Mesodermal cell (in vitro differentiated cells): ENCODE measurements around the gene PTK7.

Experiments
- H3K27ac ChIP-seq: 2 replicates; pipeline ENCODE4 v1.7.0; 2013; ENCODE audit warnings: mild to moderate bottlenecking, low read depth, low read length, moderate library complexity; ENCODE audit not compliant: severe bottlenecking
- H3K36me3 ChIP-seq: 2 replicates; pipeline ENCODE4 v1.7.1; 2013; ENCODE audit warnings: mild to moderate bottlenecking, low read length, moderate library complexity; ENCODE audit not compliant: control insufficient read depth, insufficient read depth
- H3K4me1 ChIP-seq: one replicate; pipeline ENCODE4 v1.7.1; 2013; ENCODE audit warnings: mild to moderate bottlenecking, low read length; ENCODE audit not compliant: insufficient read depth, control insufficient read depth, poor library complexity, severe bottlenecking
- H3K4me3 ChIP-seq: 2 replicates; pipeline ENCODE4 v1.7.0; 2013; ENCODE audit warnings: low read length, control low read depth, mild to moderate bottlenecking; ENCODE audit not compliant: insufficient read depth, poor library complexity, severe bottlenecking; ENCODE audit errors: extremely low read depth
- H3K9me3 ChIP-seq: 2 replicates; pipeline ENCODE4 v1.7.1; 2013; ENCODE audit warnings: mild to moderate bottlenecking, low read length, moderate library complexity; ENCODE audit not compliant: control insufficient read depth
- WGBS, 2 experiments: methylation state at CpG; one replicate each; pipeline ENCODE4 v1.1.5; 2013; ENCODE audit warnings: missing lambda C conversion rate in 2 of 2; ENCODE audit not compliant: insufficient coverage in 2 of 2; 5-methylcytosine and 5-hydroxymethylcytosine counted together

PTK7 gene

DNA sequence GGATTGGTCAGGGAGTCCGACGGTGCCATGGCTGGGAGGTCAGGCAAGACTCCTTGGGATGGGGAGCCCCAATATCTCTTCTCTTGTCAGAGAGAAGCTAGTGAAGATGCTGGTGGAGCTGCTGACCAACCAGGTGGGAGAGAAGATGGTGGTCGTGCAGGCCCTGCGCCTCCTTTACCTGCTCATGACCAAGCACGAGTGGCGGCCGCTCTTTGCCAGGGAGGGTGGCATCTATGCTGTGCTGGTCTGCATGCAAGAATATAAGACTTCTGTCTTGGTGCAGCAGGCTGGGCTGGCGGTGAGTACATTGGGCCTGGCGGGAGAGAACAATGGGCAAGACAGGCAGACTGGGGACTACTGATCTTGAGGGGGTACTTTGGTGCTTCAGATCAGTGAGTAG lies 116.8 kb downstream of the PTK7 start:
- Histone ChIP-seq H3K36me3 (peaks cover 55% of the 10 kb centered on the region), H3K4me3 (no peak overlapping the region), H3K4me1 (no peaks in the 10 kb centered on the region), H3K9me3 (no peaks in the 10 kb centered on the region), H3K27ac (no peak overlapping the region)
- 96 to 97% methylated on average over 9 of the region's 9 CpGs for WGBS, 2 experiments

DNA sequence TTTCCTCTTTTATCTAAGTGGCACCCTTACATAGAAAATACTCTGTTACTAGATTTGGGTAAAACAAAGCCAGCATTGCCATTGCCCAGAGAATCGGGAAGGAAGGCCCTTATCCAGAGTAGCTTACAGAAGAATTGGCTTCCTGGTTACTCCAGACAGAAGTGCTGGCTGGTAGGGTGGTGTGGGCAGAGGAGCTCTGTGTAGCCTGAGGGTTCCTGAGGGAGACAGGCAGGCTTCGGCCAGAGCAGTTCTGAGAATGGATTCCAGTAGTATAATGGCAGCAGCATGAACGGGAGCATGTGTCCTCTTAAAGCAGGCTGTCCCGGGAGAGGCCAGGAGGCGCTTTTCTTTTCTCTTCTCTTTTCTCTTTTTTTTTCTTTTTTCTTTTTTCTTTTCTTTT lies 117.8 kb downstream of the PTK7 start:
- Histone ChIP-seq H3K27ac (no peak overlapping the region), H3K4me3 (no peak overlapping the region), H3K4me1 (no peaks in the 10 kb centered on the region), H3K9me3 (no peaks in the 10 kb centered on the region), H3K36me3 (peaks cover 52% of the 10 kb centered on the region)
- 83 to 85% methylated on average over 3 to 4 of the region's 5 CpGs for WGBS, 2 experiments

DNA sequence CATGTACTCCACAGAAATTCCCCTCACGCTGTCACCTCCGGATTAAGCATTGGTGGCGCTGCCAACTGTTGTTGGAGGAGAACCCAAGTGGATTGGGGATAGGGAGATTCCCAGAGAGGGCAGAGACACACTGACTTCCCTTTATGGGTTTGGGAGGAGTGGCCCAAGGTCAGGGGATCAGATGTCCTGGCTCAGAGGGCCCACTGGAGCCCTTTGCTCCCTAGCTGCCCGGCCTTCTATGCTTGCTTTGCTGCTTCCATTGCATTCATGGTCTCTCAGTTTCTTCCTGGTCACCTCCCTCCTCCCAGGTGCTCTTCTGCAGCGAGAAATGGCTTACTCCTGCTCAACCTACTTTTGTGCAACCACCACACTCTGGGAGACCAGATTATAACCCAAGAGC lies 120.2 kb downstream of the PTK7 start:
- Histone ChIP-seq H3K4me1 (no peaks in the 10 kb centered on the region), H3K9me3 (no peaks in the 10 kb centered on the region), H3K4me3 (no peak overlapping the region), H3K36me3 (peaks cover 44% of the 10 kb centered on the region), H3K27ac (no peak overlapping the region)
- 81 to 89% methylated on average over 2 to 5 of the region's 5 CpGs for WGBS, 2 experiments

DNA sequence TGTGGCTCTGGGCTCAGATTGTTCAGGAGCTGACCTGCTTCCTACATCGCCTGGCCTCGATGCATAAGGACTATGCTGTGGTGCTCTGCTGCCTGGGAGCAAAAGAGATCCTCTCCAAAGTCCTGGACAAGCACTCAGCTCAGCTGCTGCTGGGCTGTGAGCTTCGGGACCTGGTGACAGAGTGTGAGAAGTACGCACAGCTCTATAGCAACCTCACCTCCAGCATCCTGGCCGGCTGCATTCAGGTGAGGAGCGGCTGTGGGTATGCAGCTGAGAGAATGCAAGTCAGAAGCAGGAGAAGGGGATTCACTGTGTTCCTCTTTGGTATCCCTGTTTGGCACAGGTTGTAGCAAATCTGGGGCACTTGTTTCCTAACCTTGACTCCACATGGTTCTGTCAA lies 123.8 kb downstream of the PTK7 start:
- Histone ChIP-seq H3K9me3 (no peaks in the 10 kb centered on the region), H3K36me3 (peaks cover 32% of the 10 kb centered on the region), H3K4me1 (no peaks in the 10 kb centered on the region), H3K27ac (no peak overlapping the region), H3K4me3 (no peak overlapping the region)
- WGBS, 2 experiments, result 94 to 100% methylated on average over 4 to 5 of the region's 6 CpGs

DNA sequence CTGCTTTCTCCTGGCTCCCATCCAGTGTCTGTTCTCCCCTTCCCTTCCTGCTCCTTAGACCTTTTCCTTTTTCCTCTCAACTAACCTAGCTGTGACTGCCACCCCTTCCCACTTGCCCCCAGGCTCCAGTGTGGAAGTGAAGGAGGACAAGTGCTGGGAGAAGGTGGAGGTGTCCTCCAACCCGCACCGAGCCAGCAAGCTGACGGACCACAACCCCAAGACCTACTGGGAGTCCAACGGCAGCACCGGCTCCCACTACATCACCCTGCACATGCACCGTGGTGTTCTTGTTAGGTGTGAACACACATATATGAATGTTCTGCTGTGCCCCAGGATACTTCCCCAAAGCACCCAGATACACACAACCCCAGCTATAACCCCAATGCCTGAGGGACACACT lies 124.4 kb downstream of the PTK7 start:
- H3K27ac ChIP-seq, result no peak overlapping the region
- peaks cover 27% of the 10 kb centered on the region for H3K36me3 ChIP-seq
- no peak overlapping the region for H3K4me3 ChIP-seq
- no peaks in the 10 kb centered on the region for H3K4me1 ChIP-seq
- 92% methylated on average over 5 of the region's 6 CpGs; no CpG with 5 or more reads in 1 of the 2 experiments for WGBS, 2 experiments
- H3K9me3 ChIP-seq, result no peaks in the 10 kb centered on the region

DNA sequence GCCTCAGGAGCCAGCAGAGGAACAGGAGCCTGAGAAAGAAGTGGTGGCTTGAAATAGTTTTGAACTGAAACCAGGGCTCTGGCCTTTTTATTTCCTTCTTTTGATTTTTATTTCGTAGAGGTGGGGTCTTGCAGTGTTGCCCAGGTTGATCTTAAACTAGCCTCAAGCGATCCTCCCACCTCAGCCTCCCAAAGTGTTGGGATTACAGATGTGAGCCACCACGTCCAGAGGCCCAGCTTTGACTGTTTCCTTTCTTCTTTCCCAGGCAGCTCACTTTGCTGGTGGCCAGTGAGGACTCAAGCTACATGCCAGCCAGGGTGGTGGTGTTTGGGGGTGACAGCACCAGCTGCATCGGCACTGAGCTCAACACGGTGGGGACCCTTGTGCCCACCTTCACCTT lies 126.3 kb downstream of the PTK7 start:
- 77 to 96% methylated on average over 3 to 5 of the region's 5 CpGs for WGBS, 2 experiments
- Histone ChIP-seq H3K27ac (no peak overlapping the region), H3K9me3 (no peaks in the 10 kb centered on the region), H3K4me1 (no peaks in the 10 kb centered on the region), H3K4me3 (no peak overlapping the region), H3K36me3 (peaks cover 8% of the 10 kb centered on the region)

DNA sequence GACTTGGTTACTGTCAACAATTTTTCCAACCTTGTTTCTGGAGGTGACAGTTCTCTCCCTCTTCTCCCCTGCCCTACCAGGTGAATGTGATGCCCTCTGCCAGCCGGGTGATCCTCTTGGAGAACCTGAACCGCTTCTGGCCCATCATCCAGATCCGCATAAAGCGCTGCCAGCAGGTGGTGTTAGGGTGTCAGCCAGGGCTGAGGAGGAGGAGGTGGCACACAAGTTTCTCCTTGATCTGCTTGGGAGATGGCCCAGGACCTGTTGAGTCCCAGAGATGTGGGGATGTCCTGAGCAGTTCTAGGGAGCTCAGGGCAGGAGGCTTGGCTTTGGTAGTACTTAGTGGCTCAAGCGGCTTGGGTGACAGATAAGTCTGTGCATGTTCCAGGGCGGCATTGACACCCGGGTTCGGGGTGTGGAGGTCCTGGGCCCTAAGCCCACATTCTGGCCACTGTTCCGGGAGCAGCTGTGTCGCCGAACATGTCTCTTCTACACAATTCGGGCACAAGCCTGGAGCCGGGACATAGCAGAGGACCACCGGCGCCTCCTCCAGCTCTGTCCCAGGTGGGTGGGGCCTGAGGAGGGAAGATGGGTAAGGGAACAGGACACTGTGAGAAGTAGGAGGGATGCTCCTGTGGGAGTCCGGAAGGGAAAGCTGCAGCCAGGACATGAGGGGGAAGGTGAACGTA lies 127.1 kb downstream of the PTK7 start:
- no peak overlapping the region for H3K4me3 ChIP-seq
- H3K36me3 ChIP-seq, result peaks cover 5% of the 10 kb centered on the region
- H3K27ac ChIP-seq, result no peak overlapping the region
- WGBS, 2 experiments, result 90% methylated on average over 12 to 15 of the region's 17 CpGs
- H3K4me1 ChIP-seq, result no peaks in the 10 kb centered on the region
- H3K9me3 ChIP-seq, result no peaks in the 10 kb centered on the region

DNA sequence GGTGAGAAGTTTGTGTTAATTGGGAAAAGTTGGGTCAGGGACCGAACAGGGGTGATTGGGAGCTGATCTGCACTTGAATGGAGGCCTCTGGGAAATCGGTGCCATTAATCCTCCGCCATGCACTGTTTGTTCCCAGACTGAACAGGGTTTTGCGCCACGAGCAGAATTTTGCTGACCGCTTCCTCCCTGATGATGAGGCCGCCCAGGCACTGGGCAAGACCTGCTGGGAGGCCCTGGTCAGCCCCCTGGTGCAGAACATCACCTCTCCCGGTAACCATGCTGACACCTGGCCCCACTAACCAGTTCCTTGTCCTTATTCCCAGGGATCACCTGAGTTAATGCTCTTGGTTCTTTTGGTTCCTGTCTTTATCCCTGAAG lies 127.6 kb downstream of the PTK7 start:
- Histone ChIP-seq H3K9me3 (no peaks in the 10 kb centered on the region), H3K27ac (no peak overlapping the region), H3K4me1 (no peaks in the 10 kb centered on the region), H3K4me3 (no peak overlapping the region), H3K36me3 (no peaks in the 10 kb centered on the region)
- WGBS, 2 experiments, result 91 to 94% methylated on average over 8 of the region's 8 CpGs

DNA sequence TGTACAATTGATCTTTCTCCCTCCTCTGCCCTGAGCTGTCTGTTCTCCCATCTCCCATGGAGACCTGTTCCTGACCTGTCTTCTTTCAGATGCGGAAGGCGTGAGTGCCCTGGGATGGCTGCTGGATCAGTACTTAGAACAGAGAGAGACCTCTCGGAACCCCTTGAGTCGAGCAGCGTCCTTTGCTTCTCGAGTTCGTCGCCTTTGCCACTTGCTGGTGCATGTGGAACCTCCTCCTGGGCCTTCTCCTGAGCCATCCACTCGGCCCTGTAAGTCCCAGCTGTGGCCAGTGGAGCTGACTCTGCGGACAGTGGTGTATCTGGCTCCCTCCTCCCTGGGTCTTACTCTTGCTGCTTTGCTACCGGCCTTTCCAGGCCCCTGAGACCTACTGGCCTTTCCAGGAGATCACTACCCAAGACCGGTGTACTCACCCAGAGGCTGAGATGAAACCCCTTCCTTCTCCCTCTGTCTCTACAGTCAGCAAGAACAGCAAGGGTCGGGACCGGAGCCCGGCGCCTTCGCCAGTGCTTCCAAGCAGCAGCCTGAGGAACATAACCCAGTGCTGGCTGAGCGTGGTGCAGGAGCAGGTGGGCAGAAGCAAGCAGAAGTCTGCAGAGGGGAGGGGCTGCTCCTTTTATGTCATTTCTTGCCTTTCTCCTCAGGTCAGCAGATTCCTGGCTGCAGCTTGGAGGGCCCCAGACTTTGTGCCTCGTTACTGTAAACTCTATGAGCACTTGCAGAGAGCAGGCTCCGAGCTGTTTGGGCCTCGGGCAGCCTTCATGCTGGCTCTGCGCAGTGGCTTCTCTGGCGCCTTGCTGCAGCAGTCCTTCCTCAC lies 128.4 kb downstream of the PTK7 start:
- Histone ChIP-seq H3K27ac (no peak overlapping the region), H3K4me3 (no peak overlapping the region), H3K36me3 (no peaks in the 10 kb centered on the region), H3K4me1 (no peaks in the 10 kb centered on the region), H3K9me3 (no peaks in the 10 kb centered on the region)
- 91% methylated on average over 22 to 23 of the region's 23 CpGs for WGBS, 2 experiments

DNA sequence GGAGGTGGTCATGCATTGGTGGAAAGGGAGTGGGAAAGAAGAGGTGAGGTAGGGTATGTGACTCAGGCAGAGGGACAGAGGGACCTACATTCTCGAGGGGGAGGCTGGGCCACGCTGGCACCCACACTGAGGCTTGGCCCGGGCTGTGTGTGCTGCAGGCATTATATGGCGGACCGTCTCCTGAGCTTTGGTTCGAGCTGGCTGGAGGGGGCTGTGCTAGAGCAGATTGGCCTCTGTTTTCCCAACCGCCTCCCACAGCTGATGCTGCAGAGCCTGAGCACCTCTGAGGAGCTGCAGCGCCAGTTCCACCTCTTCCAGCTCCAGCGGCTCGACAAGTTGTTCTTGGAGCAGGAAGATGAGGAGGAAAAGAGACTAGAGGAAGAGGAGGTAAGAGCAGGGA lies 129.7 kb downstream of the PTK7 start:
- Histone ChIP-seq H3K4me1 (no peaks in the 10 kb centered on the region), H3K4me3 (no peak overlapping the region), H3K36me3 (no peaks in the 10 kb centered on the region), H3K9me3 (no peaks in the 10 kb centered on the region), H3K27ac (no peak overlapping the region)
- WGBS, 2 experiments, result 91 to 96% methylated on average over 10 of the region's 10 CpGs

DNA sequence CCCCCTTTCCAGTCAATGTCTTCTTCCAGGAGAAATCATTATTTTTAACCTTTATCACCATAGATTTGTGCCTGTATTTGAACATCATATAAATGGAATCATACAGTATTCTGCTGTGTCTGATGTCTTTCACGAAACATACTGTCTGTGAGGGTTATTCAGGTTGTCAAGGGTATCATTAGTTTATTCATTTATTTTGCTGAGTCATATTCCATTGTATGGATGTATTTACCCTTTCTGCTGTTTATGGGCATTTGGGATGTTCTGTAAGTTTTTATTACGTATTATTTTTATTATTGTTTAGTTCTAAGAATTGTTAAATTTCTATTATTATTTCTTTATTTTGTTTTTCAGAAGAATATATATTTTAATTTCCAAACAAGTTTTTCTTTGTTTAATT lies 131.2 kb downstream of the PTK7 start:
- Histone ChIP-seq H3K9me3 (no peaks in the 10 kb centered on the region), H3K4me1 (no peaks in the 10 kb centered on the region), H3K4me3 (no peak overlapping the region), H3K27ac (no peak overlapping the region), H3K36me3 (no peaks in the 10 kb centered on the region)
- 83% methylated on average over 1 of the region's 2 CpGs; no CpG with 5 or more reads in 1 of the 2 experiments for WGBS, 2 experiments
